IMR-90 (cell line): ENCODE results near the gene NRP1. TPM values are rescaled to one million over a fixed set of nuclear protein-coding genes. Genes with fewer than 3 reads are reported as not detected.

Experiments used
- ATAC-seq: fragments of 200-7000 bp; cut with Tn5 transposase; 2 replicates; pipeline ENCODE4 v1.9.1; 2020; ENCODE audit warnings: low read depth, mild to moderate bottlenecking, moderate library complexity
- BruUV-seq: library from RNA; stranded (reverse); fragments of 400-500 nt; replicated peaks from 2 replicates; lab custom pipeline; 2021; lab: Mats Ljungman, UMichigan
- CTCF ChIA-PET: fragments of 300-600 bp; formaldehyde crosslinking; extraction: SDS; loops from one replicate; lab custom pipeline; 2021; ENCODE audit warnings: antibody characterized with exemption; lab: Yijun Ruan, JAX
- POLR2A ChIA-PET: fragments of 300-600 bp; sonication (Branson Sonifier 250); formaldehyde crosslinking; loops from one replicate; lab custom pipeline; 2022; ENCODE audit warnings: antibody characterized with exemption; ENCODE audit not compliant: unreplicated experiment; lab: Charles Lee
- DNase-seq: peaks from one replicate; pipeline ENCODE4 v3.0.0; 2013
- H2AFZ ChIP-seq: replicated peaks from 2 replicates; pipeline ENCODE3; 2013; ENCODE audit warnings: low read length, mild to moderate bottlenecking; ENCODE audit not compliant: poor library complexity
- H2AK5ac ChIP-seq: 2 replicates; pipeline ENCODE4 v1.6.1; 2013; ENCODE audit warnings: low read depth, low read length, inconsistent platforms
- H2AK9ac ChIP-seq: replicated peaks from 2 replicates; pipeline ENCODE3; 2013; ENCODE audit warnings: mild to moderate bottlenecking, low read depth, low read length, moderate library complexity; ENCODE audit not compliant: poor library complexity
- H2BK120ac ChIP-seq: 2 replicates; pipeline ENCODE4 v1.6.1; 2013; ENCODE audit warnings: low read depth, low read length, inconsistent platforms
- H2BK15ac ChIP-seq: 3 replicates; pipeline ENCODE4 v1.6.1; 2013; ENCODE audit warnings: low read depth, low read length, inconsistent platforms
- H2BK20ac ChIP-seq: 2 replicates; pipeline ENCODE4 v1.6.1; 2013; ENCODE audit warnings: low read depth, mild to moderate bottlenecking, inconsistent platforms, low read length, moderate library complexity
- H2BK5ac ChIP-seq: 2 replicates; pipeline ENCODE4 v1.6.1; 2013; ENCODE audit warnings: mild to moderate bottlenecking, low read depth, low read length, inconsistent platforms; ENCODE audit not compliant: poor library complexity, severe bottlenecking
- H3K14ac ChIP-seq: replicated peaks from 2 replicates; pipeline ENCODE4 v1.6.1; 2013; ENCODE audit warnings: low read depth, low read length, inconsistent platforms
- H3K18ac ChIP-seq: 2 replicates; pipeline ENCODE4 v1.6.1; 2013; ENCODE audit warnings: low read depth, low read length, control low read depth
- H3K23ac ChIP-seq: 2 replicates; pipeline ENCODE4 v1.6.1; 2013; ENCODE audit warnings: low read depth, low read length, inconsistent platforms
- H3K27ac ChIP-seq: 2 replicates; pipeline ENCODE4 v1.5.1; 2013; ENCODE audit warnings: mild to moderate bottlenecking, control low read depth, low read length; ENCODE audit not compliant: insufficient read depth
- H3K27me3 ChIP-seq: 2 replicates; pipeline ENCODE4 v1.6.1; 2013; ENCODE audit warnings: low read length; ENCODE audit not compliant: control insufficient read depth, insufficient read depth
- H3K36me3 ChIP-seq: 2 replicates; pipeline ENCODE4 v1.6.1; 2013; ENCODE audit warnings: low read length, mixed read lengths; ENCODE audit not compliant: control insufficient read depth, insufficient read depth
- H3K4ac ChIP-seq: 2 replicates; pipeline ENCODE4 v1.6.1; 2013; ENCODE audit warnings: low read depth, low read length, inconsistent platforms
- H3K4me1 ChIP-seq: 2 replicates; pipeline ENCODE4 v1.6.1; 2013; ENCODE audit warnings: low read length, mixed read lengths; ENCODE audit not compliant: control insufficient read depth, insufficient read depth
- H3K4me2 ChIP-seq: 2 replicates; pipeline ENCODE4 v1.6.1; 2013; ENCODE audit warnings: low read depth, mild to moderate bottlenecking, control low read depth, low read length, moderate library complexity
- H3K4me3 ChIP-seq: 2 replicates; pipeline ENCODE4 v1.5.1; 2013; ENCODE audit warnings: low read depth, mild to moderate bottlenecking, control low read depth, low read length, moderate library complexity; ENCODE audit not compliant: insufficient read depth
- H3K56ac ChIP-seq: 2 replicates; pipeline ENCODE4 v1.6.1; 2013; ENCODE audit warnings: low read length, inconsistent platforms; ENCODE audit not compliant: insufficient read depth; ENCODE audit errors: extremely low read depth
- H3K79me1 ChIP-seq, 2 experiments: 2 replicates each; pipeline ENCODE4 v1.6.1; 2013; ENCODE audit warnings: low read length in 2 of 2, inconsistent platforms in 1 of 2, low read depth in 1 of 2
- H3K9ac ChIP-seq: 2 replicates; pipeline ENCODE4 v1.6.1; 2013; ENCODE audit warnings: low read depth, low read length, control low read depth
- H3K9me1 ChIP-seq: 2 replicates; pipeline ENCODE4 v1.6.1; 2013; ENCODE audit warnings: low read length, inconsistent platforms; ENCODE audit not compliant: insufficient read depth
- H3K9me3 ChIP-seq: 2 replicates; pipeline ENCODE4 v1.6.1; 2013; ENCODE audit warnings: low read length; ENCODE audit not compliant: control insufficient read depth, insufficient read depth
- H4K20me1 ChIP-seq: 2 replicates; pipeline ENCODE4 v1.6.1; 2013; ENCODE audit warnings: low read length, inconsistent platforms; ENCODE audit not compliant: insufficient read depth
- H4K5ac ChIP-seq: 2 replicates; pipeline ENCODE4 v1.6.1; 2013; ENCODE audit warnings: mild to moderate bottlenecking, low read depth, low read length, control low read depth
- H4K8ac ChIP-seq, 2 experiments: 2 replicates each; pipeline ENCODE4 v1.6.1; 2013; ENCODE audit warnings: low read depth in 2 of 2, low read length in 2 of 2, control low read depth in 1 of 2, inconsistent platforms in 1 of 2
- H4K91ac ChIP-seq: 2 replicates; pipeline ENCODE4 v1.6.1; 2013; ENCODE audit warnings: low read depth, low read length, inconsistent platforms; ENCODE audit not compliant: insufficient read depth
- BHLHE40 ChIP-seq: fragments of 150-350 bp; IDR thresholded peaks from 2 replicates; pipeline ENCODE4 v1.6.1; 2016; ENCODE audit warnings: mild to moderate bottlenecking, low read depth, low read length
- CEBPB ChIP-seq: IDR thresholded peaks from 2 replicates; pipeline ENCODE4 v1.6.1; 2012; ENCODE audit warnings: low read depth, low read length, improper control_type of control experiment
- CHD1 ChIP-seq: IDR thresholded peaks from 2 replicates; pipeline ENCODE4 v1.6.1; 2012; ENCODE audit warnings: low read depth, low read length, improper control_type of control experiment
- FOS ChIP-seq: fragments of 150-350 bp; IDR thresholded peaks from 2 replicates; pipeline ENCODE4 v1.6.1; 2016; ENCODE audit warnings: low read depth, low read length
- MAFK ChIP-seq: IDR thresholded peaks from 2 replicates; pipeline ENCODE4 v1.6.1; 2012; ENCODE audit warnings: low read depth, low read length, improper control_type of control experiment
- MAZ ChIP-seq: IDR thresholded peaks from 2 replicates; pipeline ENCODE4 v1.6.1; 2012; ENCODE audit warnings: low read depth, mild to moderate bottlenecking, low read length, improper control_type of control experiment, moderate library complexity, borderline replicate concordance
- MXI1 ChIP-seq: IDR thresholded peaks from 2 replicates; pipeline ENCODE4 v1.6.1; 2012; ENCODE audit warnings: low read depth, mild to moderate bottlenecking, low read length, moderate library complexity, borderline replicate concordance
- NFE2L2 ChIP-seq: fragments of 150-350 bp; IDR thresholded peaks from 2 replicates; pipeline ENCODE4 v1.6.1; 2016; ENCODE audit warnings: low read depth, mild to moderate bottlenecking, low read length
- RAD21 ChIP-seq: IDR thresholded peaks from 2 replicates; pipeline ENCODE4 v1.6.1; 2012; ENCODE audit warnings: low read length, improper control_type of control experiment
- RFX5 ChIP-seq: IDR thresholded peaks from 2 replicates; pipeline ENCODE4 v1.8.0; 2012; ENCODE audit warnings: low read depth, mild to moderate bottlenecking, low read length, moderate library complexity
- SMC3 ChIP-seq: fragments of 150-350 bp; IDR thresholded peaks from 2 replicates; pipeline ENCODE4 v1.6.1; 2016; ENCODE audit warnings: low read depth, mild to moderate bottlenecking, antibody characterized with exemption, low read length, moderate library complexity
- WGBS, 2 experiments: methylation state at CpG; one replicate each; pipeline versions ENCODE4 v1.1.5 to v1.1.7; 2013; ENCODE audit warnings: missing lambda C conversion rate in 2 of 2; ENCODE audit not compliant: insufficient read length in 1 of 2; ENCODE audit errors: extremely low coverage in 2 of 2; 5-methylcytosine and 5-hydroxymethylcytosine counted together
- dilution Hi-C: fragments of 300-500 bp; cut with HindIII; formaldehyde crosslinking; loops from one replicate; pipeline ENCODE4 v1.14.3; 2018; ENCODE audit warnings: low sequenced_read_pairs; ENCODE audit not compliant: unreplicated experiment
- in situ Hi-C: fragments of 300-500 bp; cut with MboI; formaldehyde crosslinking; loops from 3 replicates; pipeline ENCODE4 v1.14.3; 2019; ENCODE audit warnings: low sequenced_read_pairs, inconsistent platforms, mixed read lengths
- intact Hi-C: fragments of 100-400 bp; cut with micrococcal nuclease; formaldehyde crosslinking; loops from 2 replicates; pipeline ENCODE4 v1.10.0; 2022
- polyA plus RNA-seq, 3 experiments: library from polyadenylated mRNA; depleted of rRNA; stranded (reverse); fragments of >200 nt; gene quantifications; 2 replicates each; pipeline ENCODE4 v1.2.3, GENCODE V29; 2012; ENCODE audit warnings: low replicate concordance in 1 of 3
- total RNA-seq: library from RNA; depleted of rRNA; stranded (reverse); fragments of >200 nt; gene quantifications from 2 replicates; pipeline ENCODE4 v1.2.3, GENCODE V29; 2012
- TF ChIP-seq, protein P1 (sequence below): fragments of 150-350 bp; IDR thresholded peaks from 2 replicates; pipeline ENCODE4 v1.6.1; 2016; ENCODE audit warnings: low read depth, mild to moderate bottlenecking, low read length, moderate library complexity, borderline replicate concordance
- TF ChIP-seq, protein P2 (sequence below): conservative IDR thresholded peaks from 2 replicates; pipeline ENCODE4 v1.5.1; 2012; ENCODE audit warnings: mild to moderate bottlenecking, low read depth, low read length, improper control_type of control experiment

NRP1 gene
- total and polyA plus RNA-seq, 2 of the 4 experiments (the other 2 are of a cell fraction) = 108 to 227 TPM

DNA sequence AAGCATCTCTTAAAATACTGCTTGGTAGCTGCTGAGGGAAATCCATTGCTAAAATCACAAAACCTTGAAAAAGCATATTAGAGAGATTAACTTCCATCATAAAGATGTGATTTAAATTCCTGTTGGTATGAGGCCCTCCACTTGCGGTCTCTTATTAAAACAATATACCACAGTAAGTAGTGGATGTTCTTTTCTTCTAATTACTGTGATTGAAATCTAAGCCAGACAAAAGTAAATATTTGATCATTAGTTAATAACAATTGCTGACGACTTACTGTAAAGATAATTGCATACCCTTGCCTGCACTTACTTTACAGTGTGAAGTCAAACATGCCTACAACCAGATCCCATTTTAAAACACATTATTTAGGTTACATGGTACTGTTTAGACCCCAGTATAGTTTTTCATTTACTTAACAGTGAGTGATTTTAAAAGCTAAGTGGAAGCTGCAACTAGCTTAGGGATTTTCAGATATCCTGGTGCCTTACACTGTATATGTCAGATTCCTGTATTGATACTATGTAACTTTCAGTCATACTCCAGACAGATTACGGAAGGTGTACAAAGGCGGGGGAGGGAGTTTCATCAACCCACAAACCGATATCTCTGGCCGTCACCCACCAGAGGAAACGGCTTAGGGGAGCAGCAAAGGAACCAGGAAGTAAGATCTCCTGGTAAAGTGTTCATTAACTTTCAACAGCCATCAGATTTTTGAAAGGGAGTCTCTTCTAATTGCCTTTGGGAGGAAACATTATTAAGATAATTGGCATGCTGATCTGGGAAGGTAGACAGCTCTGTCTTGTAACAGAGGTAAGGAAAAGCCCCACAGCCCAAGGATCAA is 986 bp downstream of the NRP1 start:
- Histone ChIP-seq H4K8ac (peak overlapping the region; percentile 40 to 83), H3K9me1 (no peaks in the 10 kb centered on the region), H4K91ac (peak overlapping the region; percentile 65; the same call in 1 of the 2 replicates), H3K18ac (peak overlapping the region; percentile 77), H3K79me1 (peaks cover 2 to 20% of the 10 kb centered on the region in 2 experiments), H3K9me3 (no peaks in the 10 kb centered on the region), H2BK20ac (peak overlapping the region; percentile 8; the same call in 1 of the 2 replicates), H3K56ac (peak overlapping the region; percentile 64), H3K4me1 (peaks cover 5% of the 10 kb centered on the region), H4K5ac (peak overlapping the region; percentile 58; the same call in 1 of the 2 replicates), H3K23ac (peak overlapping the region; percentile 100), H2BK5ac (peak overlapping the region; percentile 84), H3K9ac (peak overlapping the region; percentile 92), H3K36me3 (peaks cover 2% of the 10 kb centered on the region), H3K4me3 (peak overlapping the region; percentile 85), H2BK120ac (peak overlapping the region; percentile 79), H2BK15ac (peak overlapping the region; percentile 74; the same call in 1 of the 3 replicates), H2AK5ac (0 out of 2 replicates have a peak overlapping the region, but pooled peaks have one; percentile 10), H4K20me1 (no peaks in the 10 kb centered on the region), H3K27ac (peak overlapping the region; percentile 96), H3K4ac (peak overlapping the region; percentile 79), H2AK9ac (peak overlapping the region; percentile 87), H3K27me3 (no peaks in the 10 kb centered on the region), H3K14ac (peak overlapping the region; percentile 96), H2AFZ (peak overlapping the region; percentile 83), H3K4me2 (peak overlapping the region; percentile 98)
- intact Hi-C loops (loop anchor here (1.0 to 10.0 kb wide), 14 partner anchors 89 to 1305 kb away; no protein-coding TSS in a partner anchor), in situ Hi-C loops (loop anchor here (5.0 to 25.0 kb wide), 3 partner anchors 579 to 1299 kb away; no protein-coding TSS in a partner anchor), dilution Hi-C loops (no loop called here)
- BruUV-seq = no TSS peak
- CTCF ChIA-PET = interaction anchor here (0.9 kb wide), 1 partner anchor 1305 kb away, joined by 3 read pairs; no protein-coding TSS in a partner anchor
- ATAC-seq (no peak), DNase-seq (no peak)
- WGBS, 2 experiments = no CpG with 5 or more reads among the region's 7 CpGs
- POLR2A ChIA-PET = no interaction called here
- TF ChIP-seq, protein P1, sequence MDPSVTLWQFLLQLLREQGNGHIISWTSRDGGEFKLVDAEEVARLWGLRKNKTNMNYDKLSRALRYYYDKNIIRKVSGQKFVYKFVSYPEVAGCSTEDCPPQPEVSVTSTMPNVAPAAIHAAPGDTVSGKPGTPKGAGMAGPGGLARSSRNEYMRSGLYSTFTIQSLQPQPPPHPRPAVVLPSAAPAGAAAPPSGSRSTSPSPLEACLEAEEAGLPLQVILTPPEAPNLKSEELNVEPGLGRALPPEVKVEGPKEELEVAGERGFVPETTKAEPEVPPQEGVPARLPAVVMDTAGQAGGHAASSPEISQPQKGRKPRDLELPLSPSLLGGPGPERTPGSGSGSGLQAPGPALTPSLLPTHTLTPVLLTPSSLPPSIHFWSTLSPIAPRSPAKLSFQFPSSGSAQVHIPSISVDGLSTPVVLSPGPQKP = no peak
- TF ChIP-seq SMC3 (no peak), RAD21 (no peak), MAFK (no peak), FOS (no peak), MAZ (no peak), BHLHE40 (no peak), NFE2L2 (no peak), MXI1 (no peak), RFX5 (no peak), CHD1 (no peak), CEBPB (no peak)
- TF ChIP-seq, protein P2, sequence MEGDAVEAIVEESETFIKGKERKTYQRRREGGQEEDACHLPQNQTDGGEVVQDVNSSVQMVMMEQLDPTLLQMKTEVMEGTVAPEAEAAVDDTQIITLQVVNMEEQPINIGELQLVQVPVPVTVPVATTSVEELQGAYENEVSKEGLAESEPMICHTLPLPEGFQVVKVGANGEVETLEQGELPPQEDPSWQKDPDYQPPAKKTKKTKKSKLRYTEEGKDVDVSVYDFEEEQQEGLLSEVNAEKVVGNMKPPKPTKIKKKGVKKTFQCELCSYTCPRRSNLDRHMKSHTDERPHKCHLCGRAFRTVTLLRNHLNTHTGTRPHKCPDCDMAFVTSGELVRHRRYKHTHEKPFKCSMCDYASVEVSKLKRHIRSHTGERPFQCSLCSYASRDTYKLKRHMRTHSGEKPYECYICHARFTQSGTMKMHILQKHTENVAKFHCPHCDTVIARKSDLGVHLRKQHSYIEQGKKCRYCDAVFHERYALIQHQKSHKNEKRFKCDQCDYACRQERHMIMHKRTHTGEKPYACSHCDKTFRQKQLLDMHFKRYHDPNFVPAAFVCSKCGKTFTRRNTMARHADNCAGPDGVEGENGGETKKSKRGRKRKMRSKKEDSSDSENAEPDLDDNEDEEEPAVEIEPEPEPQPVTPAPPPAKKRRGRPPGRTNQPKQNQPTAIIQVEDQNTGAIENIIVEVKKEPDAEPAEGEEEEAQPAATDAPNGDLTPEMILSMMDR = no peak
